Measurements from ENCODE around the gene POLRMT.

POLRMT gene

GRCh38 chr19:572140-572742 is 61.1 kb downstream of the POLRMT start, which contains the start of gene BSG:
Gene BSG (plus strand): TSS chr19:572596. CDS start chr19:572635, 39 bp downstream.
- Histone ChIP-seq H3K36me3 (ENCODE audit: control insufficient read depth, insufficient read depth, low read length) (peaks cover 15% of the 10 kb centered on the region), H3K9me3 (ENCODE audit: control insufficient read depth, low read length) (no peaks in the 10 kb centered on the region), H3K27ac (ENCODE audit: low read depth, low read length, severe bottlenecking) (peak within 1 kb of the TSS; percentile 88), H3K4me1 (ENCODE audit: control insufficient read depth, insufficient read depth, low read length, poor library complexity, severe bottlenecking) (peaks cover 20% of the 10 kb centered on the region), H3K4me3 (ENCODE audit: extremely low read depth, insufficient read depth, low read length, poor library complexity, severe bottlenecking) (peak within 1 kb of the TSS; percentile 99)
- WGBS, 2 experiments (ENCODE audit: insufficient coverage in 2 of 2) = 0% methylated on average over 65 to 70 of the region's 79 CpGs

GRCh38 chr19:571566-571974 is 61.8 kb downstream of the POLRMT start:
- H3K4me1 ChIP-seq (ENCODE audit: control insufficient read depth, insufficient read depth, low read length, poor library complexity, severe bottlenecking) = peaks cover 20% of the 10 kb centered on the region
- WGBS, 2 experiments (ENCODE audit: insufficient coverage in 2 of 2) = 2 to 3% methylated on average over 12 to 13 of the region's 14 CpGs
- no peaks in the 10 kb centered on the region for H3K9me3 ChIP-seq (ENCODE audit: control insufficient read depth, low read length)
- H3K27ac ChIP-seq (ENCODE audit: low read depth, low read length, severe bottlenecking) = peak overlapping the region; percentile 88
- peaks cover 8% of the 10 kb centered on the region for H3K36me3 ChIP-seq (ENCODE audit: control insufficient read depth, insufficient read depth, low read length)
- H3K4me3 ChIP-seq (ENCODE audit: extremely low read depth, insufficient read depth, low read length, poor library complexity, severe bottlenecking) = peak overlapping the region; percentile 99

GRCh38 chr19:570937-571565 is 62.3 kb downstream of the POLRMT start:
- WGBS, 2 experiments (ENCODE audit: insufficient coverage in 2 of 2) = 13 to 14% methylated on average over 45 of the region's 45 CpGs
- peak overlapping the region; percentile 88 for H3K27ac ChIP-seq (ENCODE audit: low read depth, low read length, severe bottlenecking)
- H3K4me1 ChIP-seq (ENCODE audit: control insufficient read depth, insufficient read depth, low read length, poor library complexity, severe bottlenecking) = peaks cover 18% of the 10 kb centered on the region

GRCh38 chr19:570251-570686 is 63.1 kb downstream of the POLRMT start:
- no peaks in the 10 kb centered on the region for H3K36me3 ChIP-seq (ENCODE audit: control insufficient read depth, insufficient read depth, low read length)
- 93 to 95% methylated on average over 10 to 14 of the region's 25 CpGs for WGBS, 2 experiments (ENCODE audit: insufficient coverage in 2 of 2)
- H3K27ac ChIP-seq (ENCODE audit: low read depth, low read length, severe bottlenecking) = no peak overlapping the region
- H3K9me3 ChIP-seq (ENCODE audit: control insufficient read depth, low read length) = no peaks in the 10 kb centered on the region
- peaks cover 12% of the 10 kb centered on the region for H3K4me1 ChIP-seq (ENCODE audit: control insufficient read depth, insufficient read depth, low read length, poor library complexity, severe bottlenecking)
- H3K4me3 ChIP-seq (ENCODE audit: extremely low read depth, insufficient read depth, low read length, poor library complexity, severe bottlenecking) = no peak overlapping the region

More at GRCh38 chr19:570937-571565, 62.3 kb downstream of the POLRMT start:
- H3K4me3 ChIP-seq (ENCODE audit: extremely low read depth, insufficient read depth, low read length, poor library complexity, severe bottlenecking) = peak overlapping the region; percentile 99
- H3K9me3 ChIP-seq (ENCODE audit: control insufficient read depth, low read length) = no peaks in the 10 kb centered on the region
- H3K36me3 ChIP-seq (ENCODE audit: control insufficient read depth, insufficient read depth, low read length) = peaks cover 4% of the 10 kb centered on the region

- 93 to 96% methylated on average over 13 to 16 of the region's 22 CpGs for WGBS, 2 experiments (ENCODE audit: insufficient coverage in 2 of 2)
- Histone ChIP-seq H3K27ac (ENCODE audit: low read depth, low read length, severe bottlenecking) (peak overlapping the region; percentile 78), H3K4me1 (ENCODE audit: control insufficient read depth, insufficient read depth, low read length, poor library complexity, severe bottlenecking) (peaks cover 3% of the 10 kb centered on the region), H3K9me3 (ENCODE audit: control insufficient read depth, low read length) (no peaks in the 10 kb centered on the region), H3K4me3 (ENCODE audit: extremely low read depth, insufficient read depth, low read length, poor library complexity, severe bottlenecking) (no peak overlapping the region), H3K36me3 (ENCODE audit: control insufficient read depth, insufficient read depth, low read length) (no peaks in the 10 kb centered on the region)
These were observed 65.9 kb downstream of the POLRMT start for GRCh38 chr19:567296-567900.

Measured in mesodermal cell (in vitro differentiated cells).